ENCODE data around the gene PHLPP1. TPM values are rescaled to one million over a fixed set of nuclear protein-coding genes. Genes with fewer than 3 reads are reported as not detected.

The PHLPP1 gene
- total and polyA plus RNA-seq, 2 of the 13 experiments (the other 11 are each of a cell fraction or from before 2014, with no cell fraction given) = 9.8 to 18.5 TPM

DNA sequence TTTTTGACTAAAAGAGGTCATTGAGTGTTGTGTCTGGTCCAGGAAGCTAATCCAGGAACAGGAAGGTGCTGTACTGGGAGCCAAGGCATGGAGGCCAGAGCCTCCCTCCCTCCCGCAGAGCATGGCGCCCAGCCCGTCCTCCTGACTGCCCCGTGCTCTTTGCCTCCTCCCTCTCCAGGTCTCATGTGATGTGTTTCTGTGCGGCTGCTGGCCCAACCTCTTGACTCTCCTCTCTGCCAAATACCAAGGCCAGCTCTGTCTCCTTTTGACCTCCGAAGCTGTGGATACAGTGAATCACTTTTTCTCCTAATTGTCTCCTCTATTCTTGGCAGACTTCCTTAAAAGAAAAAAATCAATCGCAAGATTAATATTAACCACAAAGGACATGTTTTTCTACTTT lies 284.1 kb downstream of the PHLPP1 start:
- Histone ChIP-seq H3K9me3 (ENCODE audit: low read length) (no peaks in the 10 kb centered on the region), H3K4me3 (replicated peaks in 1 of 3; ENCODE audit: insufficient read depth in 1 of 3, low read depth in 2 of 3, low read length in 3 of 3) (no peak overlapping the region), H3K4me2 (ENCODE audit: low read depth, low read length) (no peak overlapping the region), H3K4me1 (ENCODE audit: insufficient read depth, low read length) (0 out of 2 replicates have a peak, but pooled peaks cover 6% of the 10 kb centered on the region), H3K36me3 (replicated peaks in 1 of 2; ENCODE audit: control insufficient read depth in 1 of 2, insufficient read depth in 2 of 2, low read length in 2 of 2) (no peaks in the 10 kb centered on the region), H4K20me1 (ENCODE audit: insufficient read depth, low read length) (no peaks in the 10 kb centered on the region), H2AFZ (ENCODE audit: low read length) (no peak overlapping the region), H3K27ac (ENCODE audit: extremely low read length, insufficient read depth, low read length) (no peak overlapping the region), H3K79me2 (ENCODE audit: insufficient read depth, low read length) (no peaks in the 10 kb centered on the region), H3K27me3 (ENCODE audit: control insufficient read depth in 1 of 2, insufficient read depth in 2 of 2, low read length in 2 of 2) (peaks cover 3 to 18% of the 10 kb centered on the region in 2 experiments; a peak in 3 of 5 replicates), H3K9ac (ENCODE audit: insufficient read depth, low read depth, low read length) (no peak overlapping the region)
- ChIA-PET POLR2A (no interaction called here), CTCF (ENCODE audit: low intra/inter-chr PET ratio, low total read pairs) (no interaction called here)
- no TSS peak for BruUV-seq (replicated peaks)
- DNase-seq (ENCODE audit: low spot score) (no peak), FAIRE-seq (no peak), ATAC-seq (no peak)
- TF ChIP-seq EZH2 (conservative IDR thresholded peaks at IDR 0.05; ENCODE audit: low read depth, low read length) = no peak
- no peak for TF ChIP-seq SPEN (CRISPR knock-in tag; IDR thresholded peaks at IDR 0.05; ENCODE audit: low read depth)
- WGBS (ENCODE audit: low lambda C conversion rate) = 33% methylated on average over 7 of the region's 7 CpGs
- in situ Hi-C loops (cut with HindIII; ENCODE audit: extremely low pct_ligation_motif_present, low pct_unique_long_range_greater_than_20kb) (loop anchor here (25.0 kb wide), 1 partner anchor 387 kb away; no protein-coding TSS in a partner anchor), intact Hi-C loops (cut with micrococcal nuclease; ENCODE audit: unreplicated experiment) (no loop called here)

DNA sequence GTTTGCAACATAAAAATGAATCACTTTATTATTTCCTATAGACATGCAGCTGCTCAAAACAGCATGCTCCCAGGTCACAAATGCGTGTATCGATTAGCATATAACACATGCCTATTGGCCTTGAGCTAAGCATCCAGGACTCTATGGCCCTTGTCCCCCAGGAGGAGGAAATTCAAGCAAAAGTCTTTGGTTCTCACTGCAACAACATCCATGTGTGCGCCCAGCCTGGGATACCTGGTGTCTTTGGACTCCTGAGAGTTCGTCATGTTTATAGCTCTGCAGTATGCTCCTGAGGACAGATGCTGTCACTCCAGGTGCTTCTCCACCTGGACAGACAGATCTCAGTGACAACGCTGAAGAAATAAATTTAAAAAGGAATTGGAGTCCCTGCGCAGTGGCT lies 284.6 kb downstream of the PHLPP1 start:
- H3K4me1 ChIP-seq (ENCODE audit: insufficient read depth, low read length) = 0 out of 2 replicates have a peak, but pooled peaks cover 6% of the 10 kb centered on the region
- no peak overlapping the region for H3K27ac ChIP-seq (ENCODE audit: extremely low read length, insufficient read depth, low read length)
- H3K9me3 ChIP-seq (ENCODE audit: low read length) = no peaks in the 10 kb centered on the region
- CTCF ChIA-PET (ENCODE audit: low intra/inter-chr PET ratio, low total read pairs) = no interaction called here
- intact Hi-C loops (cut with micrococcal nuclease; ENCODE audit: unreplicated experiment) = no loop called here
- in situ Hi-C loops (cut with HindIII; ENCODE audit: extremely low pct_ligation_motif_present, low pct_unique_long_range_greater_than_20kb) = loop anchor here (10.0 to 25.0 kb wide), 3 partner anchors 388 to 837 kb away; no protein-coding TSS in a partner anchor
- TF ChIP-seq PHF5A (CRISPR knock-in tag; IDR thresholded peaks at IDR 0.05; ENCODE audit: low read depth, unreplicated experiment) = no peak
- TF ChIP-seq NFATC3 (CRISPR knock-in tag; IDR thresholded peaks at IDR 0.05) = no peak
- TF ChIP-seq SMAD9 (CRISPR knock-in tag; IDR thresholded peaks at IDR 0.05) = no peak
- TF ChIP-seq EHMT2 (IDR thresholded peaks at IDR 0.05; ENCODE audit: borderline replicate concordance, low read depth, low read length) = no peak
- TF ChIP-seq ZKSCAN5 (CRISPR knock-in tag; IDR thresholded peaks at IDR 0.05) = no peak
- TF ChIP-seq, protein P1, sequence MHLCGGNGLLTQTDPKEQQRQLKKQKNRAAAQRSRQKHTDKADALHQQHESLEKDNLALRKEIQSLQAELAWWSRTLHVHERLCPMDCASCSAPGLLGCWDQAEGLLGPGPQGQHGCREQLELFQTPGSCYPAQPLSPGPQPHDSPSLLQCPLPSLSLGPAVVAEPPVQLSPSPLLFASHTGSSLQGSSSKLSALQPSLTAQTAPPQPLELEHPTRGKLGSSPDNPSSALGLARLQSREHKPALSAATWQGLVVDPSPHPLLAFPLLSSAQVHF (CRISPR knock-in tag; IDR thresholded peaks at IDR 0.05) = no peak
- no peak for TF ChIP-seq JUND (CRISPR knock-in tag; IDR thresholded peaks at IDR 0.05)
- no peak for TF ChIP-seq CAMTA2 (CRISPR knock-in tag; IDR thresholded peaks at IDR 0.05; ENCODE audit: borderline replicate concordance)
- TF ChIP-seq, protein P2, sequence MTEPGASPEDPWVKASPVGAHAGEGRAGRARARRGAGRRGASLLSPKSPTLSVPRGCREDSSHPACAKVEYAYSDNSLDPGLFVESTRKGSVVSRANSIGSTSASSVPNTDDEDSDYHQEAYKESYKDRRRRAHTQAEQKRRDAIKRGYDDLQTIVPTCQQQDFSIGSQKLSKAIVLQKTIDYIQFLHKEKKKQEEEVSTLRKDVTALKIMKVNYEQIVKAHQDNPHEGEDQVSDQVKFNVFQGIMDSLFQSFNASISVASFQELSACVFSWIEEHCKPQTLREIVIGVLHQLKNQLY (CRISPR knock-in tag; IDR thresholded peaks at IDR 0.05) = no peak
- H3K9ac ChIP-seq (ENCODE audit: insufficient read depth, low read depth, low read length) = no peak overlapping the region
- BruUV-seq (replicated peaks) = no TSS peak
- no peak for DNase-seq (ENCODE audit: low spot score)
- no peaks in the 10 kb centered on the region for H4K20me1 ChIP-seq (ENCODE audit: insufficient read depth, low read length)
- no peak for FAIRE-seq
- no peak for ATAC-seq
- 81% methylated on average over 6 of the region's 6 CpGs for WGBS (ENCODE audit: low lambda C conversion rate)
- POLR2A ChIA-PET = no interaction called here
- no peak overlapping the region for H3K4me2 ChIP-seq (ENCODE audit: low read depth, low read length)
- H3K27me3 ChIP-seq (ENCODE audit: control insufficient read depth in 1 of 2, insufficient read depth in 2 of 2, low read length in 2 of 2) = peaks cover 3 to 19% of the 10 kb centered on the region in 2 experiments; a peak in 3 of 5 replicates
- H2AFZ ChIP-seq (ENCODE audit: low read length) = no peak overlapping the region
- no peak overlapping the region for H3K4me3 ChIP-seq (replicated peaks in 1 of 3; ENCODE audit: insufficient read depth in 1 of 3, low read depth in 2 of 3, low read length in 3 of 3)
- H3K79me2 ChIP-seq (ENCODE audit: insufficient read depth, low read length) = no peaks in the 10 kb centered on the region
- no peaks in the 10 kb centered on the region for H3K36me3 ChIP-seq (replicated peaks in 1 of 2; ENCODE audit: control insufficient read depth in 1 of 2, insufficient read depth in 2 of 2, low read length in 2 of 2)
